Psoas muscle (tissue), 8 donors: ENCODE results near the gene LRRIQ1. TPM values are rescaled to one million over a fixed set of nuclear protein-coding genes. Genes with fewer than 3 reads are reported as not detected.
"Not testable (repeated sequence)": the region's sequence is repeated elsewhere in the genome, so short reads cannot be mapped to it uniquely, and the experiment has no call there.

Source experiments
- ATAC-seq, 4 donors: fragments of 200-7000 bp; cut with Tn5 transposase; one replicate each; pipeline ENCODE4 v1.9.1; 2020; ENCODE audit warnings: moderate library complexity in 3 of 4, mild to moderate bottlenecking in 2 of 4
- DNase-seq, 2 donors: peaks; one replicate each; pipeline ENCODE4 v3.0.0-alpha.2; 2020
- H3K27ac ChIP-seq: fragments of 200-600 bp; one replicate; pipeline ENCODE4 v1.8.0; 2022
- H3K27me3 ChIP-seq, 3 donors: fragments of 200-600 bp in 1 of 3; one replicate each; pipeline versions ENCODE4 v1.6.1 to v1.8.0; 2013 to 2022; ENCODE audit warnings: low read length in 2 of 3, mild to moderate bottlenecking in 2 of 3, moderate library complexity in 1 of 3; ENCODE audit not compliant: insufficient read depth in 3 of 3
- H3K36me3 ChIP-seq, 2 donors: fragments of 200-600 bp in 1 of 2; one replicate each; pipeline versions ENCODE4 v1.6.1 to v1.8.0; 2013 to 2022; ENCODE audit warnings: low read depth in 1 of 2, mild to moderate bottlenecking in 1 of 2, moderate library complexity in 1 of 2; ENCODE audit not compliant: insufficient read depth in 1 of 2
- H3K4me1 ChIP-seq: fragments of 200-600 bp; one replicate; pipeline ENCODE4 v1.8.0; 2022
- H3K4me3 ChIP-seq: fragments of 200-600 bp; one replicate; pipeline ENCODE4 v1.8.0; 2022; ENCODE audit warnings: mild to moderate bottlenecking
- H3K9me3 ChIP-seq: fragments of 200-600 bp; one replicate; pipeline ENCODE4 v1.8.0; 2022
- WGBS, 3 donors: extraction: QIAGEN DNeasy Blood & Tissue Kit; methylation state at CpG; one replicate each; pipeline versions ENCODE4 v1.1.6 to v1.1.7; 2013; 5-methylcytosine and 5-hydroxymethylcytosine counted together
- intact Hi-C, 2 donors: fragments of 100-400 bp; cut with DNase I; formaldehyde crosslinking; loops; one replicate each; pipeline versions ENCODE4 v1.11.0 to v1.14.2; 2022
- polyA plus RNA-seq, 3 donors: library from polyadenylated mRNA; stranded (reverse); fragments of 200-250 nt; gene quantifications; one replicate each; pipeline ENCODE4 v1.2.3, GENCODE V29; 2013
- total RNA-seq, 4 donors: library from RNA; stranded (reverse); fragmentation: NEBNext Ultra II Directional in 2 of 4; extraction: Animal tissue kit (Norgen Biotek cat#: 25700) in 2 of 4; gene quantifications; one replicate each; pipeline versions ENCODE4 v1.2.1 to v1.2.4, GENCODE V29; 2021 to 2023
- TF ChIP-seq, protein P1 (sequence below): fragments of 200-600 bp; IDR thresholded peaks from one replicate; pipeline ENCODE4 v1.8.0; 2022; ENCODE audit warnings: antibody characterized with exemption
- donor health status: healthy with polysubstance abuse.
- donor health status: DM: no; HTN: no; CAD: no; lungs with moderate emphysema.
- donor health status: Bipolar disorder and iron deficiency.
- donor health status: healthy.
- donor health status: DM: yes; HTN: yes; CAD: no.
- donor health status: DM: no; HTN: no; CAD: no.
- donor health status: DM: no; HTN: no; CAD: no.
- donor health status: DM: yes; HTN: yes; CAD: no.

Gene LRRIQ1
- total and polyA plus RNA-seq, 7 donors: 0.08 to 0.31 TPM; not detected in 5

DNA sequence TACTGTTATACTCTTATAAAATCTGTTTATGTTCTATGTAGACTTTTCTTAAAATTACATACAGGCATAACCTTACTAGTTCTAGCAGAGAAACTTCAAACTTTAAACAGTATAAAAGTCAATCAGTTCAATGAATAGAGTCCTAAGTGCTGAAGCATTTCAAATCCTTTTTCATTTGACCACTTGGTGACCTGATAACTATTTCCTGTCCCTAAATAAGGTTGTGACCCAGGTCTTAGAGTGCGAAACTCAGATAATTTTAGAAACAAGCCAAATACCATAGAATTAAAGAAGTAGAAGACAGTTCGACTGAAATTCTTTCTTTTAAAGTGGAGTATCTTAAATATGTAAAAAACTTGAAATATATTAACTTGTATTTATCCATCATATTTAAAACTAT is 147.7 kb downstream of the LRRIQ1 start:
- Histone ChIP-seq H3K36me3 (no peaks in the 10 kb centered on the region), H3K4me3 (no peak overlapping the region), H3K9me3 (no peaks in the 10 kb centered on the region), H3K27me3 (no peaks in the 10 kb centered on the region), H3K4me1 (no peaks in the 10 kb centered on the region), H3K27ac (no peak overlapping the region)
- ATAC-seq (no peak), DNase-seq (no peak)
- TF ChIP-seq, protein P1, sequence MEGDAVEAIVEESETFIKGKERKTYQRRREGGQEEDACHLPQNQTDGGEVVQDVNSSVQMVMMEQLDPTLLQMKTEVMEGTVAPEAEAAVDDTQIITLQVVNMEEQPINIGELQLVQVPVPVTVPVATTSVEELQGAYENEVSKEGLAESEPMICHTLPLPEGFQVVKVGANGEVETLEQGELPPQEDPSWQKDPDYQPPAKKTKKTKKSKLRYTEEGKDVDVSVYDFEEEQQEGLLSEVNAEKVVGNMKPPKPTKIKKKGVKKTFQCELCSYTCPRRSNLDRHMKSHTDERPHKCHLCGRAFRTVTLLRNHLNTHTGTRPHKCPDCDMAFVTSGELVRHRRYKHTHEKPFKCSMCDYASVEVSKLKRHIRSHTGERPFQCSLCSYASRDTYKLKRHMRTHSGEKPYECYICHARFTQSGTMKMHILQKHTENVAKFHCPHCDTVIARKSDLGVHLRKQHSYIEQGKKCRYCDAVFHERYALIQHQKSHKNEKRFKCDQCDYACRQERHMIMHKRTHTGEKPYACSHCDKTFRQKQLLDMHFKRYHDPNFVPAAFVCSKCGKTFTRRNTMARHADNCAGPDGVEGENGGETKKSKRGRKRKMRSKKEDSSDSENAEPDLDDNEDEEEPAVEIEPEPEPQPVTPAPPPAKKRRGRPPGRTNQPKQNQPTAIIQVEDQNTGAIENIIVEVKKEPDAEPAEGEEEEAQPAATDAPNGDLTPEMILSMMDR: no peak
- 37 to 39% (median 37%) methylated on average over 2 of the region's 2 CpGs for whole genome bisulfite sequencing, 3 donors
- intact Hi-C loops: no loop called here

DNA sequence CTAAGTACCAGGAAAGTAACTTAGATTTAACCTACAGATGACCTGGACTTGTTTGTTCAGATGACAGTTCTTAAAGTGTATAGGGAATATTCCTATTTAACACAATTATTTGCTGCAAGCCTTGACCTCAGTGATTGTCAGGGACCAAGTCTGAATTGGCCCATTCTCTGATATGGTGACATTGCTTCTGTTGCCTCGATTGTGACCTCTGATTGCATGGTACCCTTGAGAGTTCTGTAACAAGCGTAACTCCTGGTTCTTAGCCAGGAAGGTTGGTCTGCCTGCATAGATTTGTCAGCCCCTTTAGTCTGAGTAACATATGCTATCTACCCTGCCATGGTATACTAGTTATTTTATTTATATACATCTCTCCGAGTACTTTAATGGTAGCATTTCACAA is 150.1 kb downstream of the LRRIQ1 start:
- TF ChIP-seq, protein P1: no peak
- H3K27me3 ChIP-seq: no peaks in the 10 kb centered on the region
- ATAC-seq (no peak), DNase-seq (no peak)
- 27 to 38% (median 37%) methylated on average over 3 of the region's 3 CpGs for WGBS, 3 donors
- no peaks in the 10 kb centered on the region for H3K4me1 ChIP-seq
- no peaks in the 10 kb centered on the region for H3K36me3 ChIP-seq
- H3K27ac ChIP-seq: no peak overlapping the region
- no peaks in the 10 kb centered on the region for H3K9me3 ChIP-seq
- H3K4me3 ChIP-seq: no peak overlapping the region
- intact Hi-C loops: no loop called here

DNA sequence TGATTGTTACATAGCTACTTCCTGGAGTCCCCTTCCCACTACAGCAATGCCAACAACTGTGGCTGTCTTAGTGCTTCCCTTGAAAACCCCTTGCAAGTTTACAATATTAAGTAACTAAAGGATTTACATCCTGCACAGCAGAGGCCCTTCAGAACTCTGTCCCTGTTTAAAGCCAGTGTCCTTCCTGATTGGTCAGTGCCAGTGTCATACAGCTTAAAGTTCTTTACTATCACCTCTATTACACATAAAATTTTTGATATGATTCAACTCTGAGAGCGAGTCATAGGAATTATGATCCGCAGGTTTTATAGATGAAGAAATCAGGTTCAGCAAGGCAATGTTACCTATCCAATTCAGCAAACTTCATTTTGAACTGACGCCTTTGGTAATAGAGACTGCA is 152.5 kb downstream of the LRRIQ1 start:
- Histone ChIP-seq H3K4me3 (no peak overlapping the region), H3K4me1 (no peaks in the 10 kb centered on the region), H3K9me3 (no peaks in the 10 kb centered on the region), H3K36me3 (no peaks in the 10 kb centered on the region), H3K27ac (no peak overlapping the region), H3K27me3 (no peaks in the 10 kb centered on the region)
- intact Hi-C loops: no loop called here
- DNase-seq: no peak
- TF ChIP-seq, protein P1: no peak
- 90 to 92% (median 91%) methylated on average over 3 of the region's 3 CpGs for WGBS, 3 donors
- no peak for ATAC-seq

DNA sequence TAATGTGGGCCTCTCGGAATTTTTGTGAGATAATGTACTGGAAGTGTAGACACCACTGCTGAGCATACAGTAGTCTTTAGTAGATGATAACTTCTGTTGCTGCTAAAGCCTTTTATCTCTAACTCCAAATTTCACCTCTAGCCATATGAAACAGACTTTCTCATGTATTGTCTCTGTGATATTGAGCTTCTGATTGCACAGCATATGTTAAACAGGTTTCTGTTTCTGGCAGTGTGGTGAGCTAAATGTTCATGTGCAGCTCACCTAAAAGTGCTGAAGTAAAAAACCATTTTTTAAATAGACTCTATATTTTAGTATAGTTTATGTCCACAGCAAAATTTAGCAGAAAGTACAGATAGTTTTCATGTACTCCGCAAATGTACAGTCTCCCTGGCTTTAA is 154.6 kb downstream of the LRRIQ1 start:
- H3K9me3 ChIP-seq: no peaks in the 10 kb centered on the region
- H3K27ac ChIP-seq: no peak overlapping the region
- 70 to 87% (median 86%) methylated on average over 2 of the region's 2 CpGs for WGBS, 3 donors
- H3K4me1 ChIP-seq: no peaks in the 10 kb centered on the region
- H3K27me3 ChIP-seq: no peaks in the 10 kb centered on the region
- DNase-seq (no peak), ATAC-seq (no peak)
- H3K4me3 ChIP-seq: no peak overlapping the region
- TF ChIP-seq, protein P1: no peak
- intact Hi-C loops: no loop called here
- H3K36me3 ChIP-seq: no peaks in the 10 kb centered on the region

DNA sequence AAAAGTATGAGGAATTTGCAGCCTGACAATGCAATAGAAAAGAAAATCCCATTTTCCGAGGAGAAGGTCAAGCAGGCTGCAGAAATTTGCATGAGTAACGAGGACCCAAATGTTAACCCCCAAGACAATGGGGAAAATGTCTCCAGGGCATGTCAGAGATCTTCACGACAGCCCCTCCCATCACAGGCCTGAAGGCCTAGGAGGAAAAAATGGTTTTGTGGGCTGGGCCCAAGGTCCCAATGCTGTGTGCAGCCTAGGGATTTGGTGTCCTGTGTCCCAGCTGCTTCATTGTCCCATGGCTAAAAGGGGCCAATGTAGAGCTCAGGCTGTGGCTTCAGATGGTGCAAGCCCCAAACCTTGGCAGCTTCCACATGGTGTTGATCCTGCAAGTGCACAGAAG is 167.7 kb downstream of the LRRIQ1 start:
- intact Hi-C loops, H3K4me3 ChIP-seq, H3K27ac ChIP-seq, H3K4me1 ChIP-seq, H3K36me3 ChIP-seq, H3K9me3 ChIP-seq, ATAC-seq, H3K27me3 ChIP-seq, DNase-seq: not testable (repeated sequence)
- WGBS, 3 donors: 72 to 81% (median 79%) methylated on average over 3 of the region's 3 CpGs
